ENCODE data around the gene GJE1.
"Not testable (repeated sequence)": the region's sequence is repeated elsewhere in the genome, so short reads cannot be mapped to it uniquely, and the experiment has no call there.

Gene GJE1

GRCh38 chr6:142118328-142118727 is 14.4 kb upstream of the GJE1 start:
- DNase-seq (ENCODE audit: low spot score): no peak
- in situ Hi-C loops (cut with MboI; ENCODE audit: low pct_unique_long_range_greater_than_20kb, low sequenced_read_pairs, unreplicated experiment): loop anchor here (25.0 kb wide), 1 partner anchor 131 kb away; no protein-coding TSS in a partner anchor
- TF ChIP-seq, protein P1, sequence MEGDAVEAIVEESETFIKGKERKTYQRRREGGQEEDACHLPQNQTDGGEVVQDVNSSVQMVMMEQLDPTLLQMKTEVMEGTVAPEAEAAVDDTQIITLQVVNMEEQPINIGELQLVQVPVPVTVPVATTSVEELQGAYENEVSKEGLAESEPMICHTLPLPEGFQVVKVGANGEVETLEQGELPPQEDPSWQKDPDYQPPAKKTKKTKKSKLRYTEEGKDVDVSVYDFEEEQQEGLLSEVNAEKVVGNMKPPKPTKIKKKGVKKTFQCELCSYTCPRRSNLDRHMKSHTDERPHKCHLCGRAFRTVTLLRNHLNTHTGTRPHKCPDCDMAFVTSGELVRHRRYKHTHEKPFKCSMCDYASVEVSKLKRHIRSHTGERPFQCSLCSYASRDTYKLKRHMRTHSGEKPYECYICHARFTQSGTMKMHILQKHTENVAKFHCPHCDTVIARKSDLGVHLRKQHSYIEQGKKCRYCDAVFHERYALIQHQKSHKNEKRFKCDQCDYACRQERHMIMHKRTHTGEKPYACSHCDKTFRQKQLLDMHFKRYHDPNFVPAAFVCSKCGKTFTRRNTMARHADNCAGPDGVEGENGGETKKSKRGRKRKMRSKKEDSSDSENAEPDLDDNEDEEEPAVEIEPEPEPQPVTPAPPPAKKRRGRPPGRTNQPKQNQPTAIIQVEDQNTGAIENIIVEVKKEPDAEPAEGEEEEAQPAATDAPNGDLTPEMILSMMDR (IDR thresholded peaks at IDR 0.05; ENCODE audit: extremely low read depth, insufficient read depth, missing control alignments): no peak

GRCh38 chr6:142118925-142119324 is 13.8 kb upstream of the GJE1 start:
- in situ Hi-C loops (cut with MboI; ENCODE audit: low pct_unique_long_range_greater_than_20kb, low sequenced_read_pairs, unreplicated experiment): loop anchor here (25.0 kb wide), 1 partner anchor 132 kb away; no protein-coding TSS in a partner anchor
- TF ChIP-seq, protein P1 (IDR thresholded peaks at IDR 0.05; ENCODE audit: extremely low read depth, insufficient read depth, missing control alignments): no peak
- DNase-seq (ENCODE audit: low spot score): no peak

DNA sequence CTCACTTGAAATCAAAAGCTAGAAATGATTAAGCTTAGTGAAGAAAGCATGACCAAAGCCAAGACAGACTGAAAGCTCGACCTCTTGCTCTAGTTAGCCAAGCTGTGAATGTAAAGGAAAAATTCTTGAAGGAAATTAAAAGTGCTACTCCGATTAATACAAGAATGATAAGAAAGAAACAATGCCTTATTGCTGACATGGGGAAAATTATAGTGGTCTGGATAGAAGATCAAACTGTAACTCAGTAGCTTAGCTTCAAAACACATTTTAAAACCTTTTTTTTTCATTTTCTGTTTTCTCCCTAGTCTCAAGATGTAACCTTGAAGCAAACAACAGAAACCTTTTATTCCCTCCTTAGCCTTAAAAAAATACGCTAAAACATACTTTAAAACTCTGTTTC is 11.4 kb upstream of the GJE1 start:
- DNase-seq (ENCODE audit: low spot score): no peak
- TF ChIP-seq, protein P1 (IDR thresholded peaks at IDR 0.05; ENCODE audit: extremely low read depth, insufficient read depth, missing control alignments): no peak
- in situ Hi-C loops (cut with MboI; ENCODE audit: low pct_unique_long_range_greater_than_20kb, low sequenced_read_pairs, unreplicated experiment): loop anchor here (25.0 kb wide), 1 partner anchor 134 kb away; no protein-coding TSS in a partner anchor

- in situ Hi-C loops (cut with MboI; ENCODE audit: low pct_unique_long_range_greater_than_20kb, low sequenced_read_pairs, unreplicated experiment): loop anchor here (25.0 kb wide), 1 partner anchor 256 kb away; no protein-coding TSS in a partner anchor
- DNase-seq (ENCODE audit: low spot score): no peak
- TF ChIP-seq, protein P1 (IDR thresholded peaks at IDR 0.05; ENCODE audit: extremely low read depth, insufficient read depth, missing control alignments): no peak
Observed at GRCh38 chr6:142130814-142131213, 1.9 kb upstream of the GJE1 start.

GRCh38 chr6:142138876-142139275 is 6.2 kb downstream of the GJE1 start:
- DNase-seq (ENCODE audit: low spot score): no peak
- TF ChIP-seq, protein P1 (IDR thresholded peaks at IDR 0.05; ENCODE audit: extremely low read depth, insufficient read depth, missing control alignments): no peak
- in situ Hi-C loops (cut with MboI; ENCODE audit: low pct_unique_long_range_greater_than_20kb, low sequenced_read_pairs, unreplicated experiment): loop anchor here (25.0 kb wide), 1 partner anchor 248 kb away; no protein-coding TSS in a partner anchor

DNA sequence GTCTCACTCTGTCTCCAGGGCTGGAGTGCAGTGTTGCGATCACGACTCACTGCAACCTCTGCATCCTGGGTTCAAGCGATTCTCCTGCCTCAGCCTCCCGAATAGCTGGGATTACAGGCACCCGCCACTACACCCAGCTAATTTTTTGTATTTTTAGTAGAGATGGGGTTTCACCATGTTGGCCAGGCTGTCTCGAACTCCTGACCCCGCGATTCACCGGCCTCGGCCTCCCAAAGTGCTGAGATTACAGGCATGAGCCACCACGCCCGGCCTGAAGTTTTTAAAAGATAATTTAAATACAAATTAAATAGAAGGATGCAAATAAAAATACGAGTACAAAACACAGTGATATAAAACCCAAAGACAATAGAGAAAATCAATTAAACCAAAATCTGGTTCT is 8.8 kb downstream of the GJE1 start:
- in situ Hi-C loops (cut with MboI; ENCODE audit: low pct_unique_long_range_greater_than_20kb, low sequenced_read_pairs, unreplicated experiment): loop anchor here (25.0 kb wide), 1 partner anchor 246 kb away; no protein-coding TSS in a partner anchor

DNA sequence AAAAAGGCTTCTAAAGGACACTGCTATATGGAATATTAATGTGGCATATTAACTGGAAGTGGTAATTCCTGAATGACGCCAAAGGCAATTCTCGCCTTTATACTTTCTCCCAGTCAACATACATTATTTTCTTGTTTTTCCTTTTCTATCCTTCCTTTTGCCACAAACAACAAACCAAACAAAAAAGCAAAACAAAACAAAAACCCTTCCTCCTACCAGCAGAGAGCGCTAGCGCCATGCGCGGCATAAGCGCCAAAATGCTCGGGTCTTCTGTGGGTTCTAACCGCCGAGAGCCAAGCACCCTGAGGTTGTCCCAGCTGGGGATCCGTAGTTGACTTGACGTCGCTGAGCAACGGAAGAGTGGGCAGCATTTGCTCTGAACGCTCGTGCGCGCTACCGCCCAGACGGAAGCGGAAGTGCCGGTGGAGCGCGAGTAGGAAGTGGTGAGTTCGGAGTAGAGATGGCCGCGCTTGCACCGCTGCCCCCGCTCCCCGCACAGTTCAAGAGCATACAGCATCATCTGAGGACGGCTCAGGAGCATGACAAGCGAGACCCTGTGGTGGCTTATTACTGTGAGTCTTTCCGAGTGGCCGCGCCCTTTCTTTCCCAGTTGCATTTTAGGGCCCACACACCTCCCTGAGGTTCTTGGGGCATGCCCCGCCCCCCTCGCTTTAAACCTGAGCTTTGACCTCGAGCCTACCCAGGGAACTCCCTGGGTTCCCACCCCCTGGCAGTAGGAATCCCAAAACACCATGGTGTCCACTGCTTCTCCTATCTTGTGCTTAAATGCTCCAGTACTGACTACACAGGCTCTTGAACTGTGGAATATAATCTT is 14.3 kb downstream of the GJE1 start, which contains the start of the genes NMBR and VTA1:
TSS of gene NMBR (minus strand) at position 295 of the 835 bp plus-strand sequence. CDS start 58,464 bp downstream, outside the sequence.
TSS of gene VTA1 (plus strand) at position 436 of the 835 bp plus-strand sequence. CDS start at position 461, 25 bp downstream.
- TF ChIP-seq, protein P1 (IDR thresholded peaks at IDR 0.05; ENCODE audit: extremely low read depth, insufficient read depth, missing control alignments): peak; percentile 85
- in situ Hi-C loops (cut with MboI; ENCODE audit: low pct_unique_long_range_greater_than_20kb, low sequenced_read_pairs, unreplicated experiment): loop anchor here (25.0 kb wide), 1 partner anchor 240 kb away; no protein-coding TSS in a partner anchor

More for the DNA sequence above, 8.8 kb downstream of the GJE1 start:
- not testable (repeated sequence) for DNase-seq (ENCODE audit: low spot score)

More for the DNA sequence above, 14.3 kb downstream of the GJE1 start, which contains the start of the genes NMBR and VTA1:
- peak; percentile 80 for DNase-seq (ENCODE audit: low spot score)

All from GM13977 (cell line).